GM19372 (cell line): ENCODE results near the gene PDE5A.

Source experiments
- ATAC-seq: cut with Tn5 transposase; IDR thresholded peaks from one replicate; pipeline ENCODE4 v1.9.1; 2021; ENCODE audit warnings: mild to moderate bottlenecking, low read depth, moderate library complexity; ENCODE audit not compliant: unreplicated experiment

The PDE5A gene

DNA sequence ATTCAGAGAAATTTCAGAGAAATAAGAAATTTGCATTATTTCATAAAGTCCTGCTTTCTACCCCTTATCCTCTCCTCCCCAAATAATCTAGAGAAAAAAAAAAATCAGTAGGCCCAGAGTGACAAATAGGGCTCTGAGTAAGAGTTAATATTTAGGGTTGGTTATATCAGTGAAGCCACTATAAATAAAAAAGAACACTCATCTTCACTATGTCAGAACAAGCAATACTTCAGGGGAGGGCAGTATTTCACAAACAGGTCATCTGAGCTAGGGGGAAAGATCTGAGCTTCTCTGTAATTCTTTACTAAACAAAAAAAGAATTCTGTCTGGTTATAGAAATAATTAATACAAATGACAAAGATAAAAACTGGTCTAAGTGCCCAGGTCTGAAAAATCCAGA is 39.4 kb downstream of the PDE5A start:
- no peak for ATAC-seq

DNA sequence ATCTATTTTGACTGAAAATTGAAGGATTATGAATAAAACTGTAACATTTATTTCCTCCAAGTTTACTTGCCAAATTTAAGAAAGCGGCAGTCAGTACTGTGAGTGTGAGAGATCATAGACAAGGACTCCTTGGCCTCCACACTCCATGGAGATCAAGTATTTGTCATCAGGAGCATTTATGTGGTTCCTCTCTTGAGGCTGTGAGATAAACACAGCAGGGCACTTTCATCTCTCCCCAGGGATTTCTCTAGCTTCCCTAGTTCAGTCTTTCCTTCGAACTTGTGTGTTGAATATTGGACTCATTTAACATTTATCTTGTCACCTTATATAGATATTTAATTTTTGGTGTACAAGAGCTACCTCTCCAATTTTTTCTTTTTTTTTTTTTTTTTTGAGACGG is 40.8 kb downstream of the PDE5A start:
- no peak for ATAC-seq

GRCh38 chr4:119585771-119586170 is 42.8 kb downstream of the PDE5A start:
- no peak for ATAC-seq

DNA sequence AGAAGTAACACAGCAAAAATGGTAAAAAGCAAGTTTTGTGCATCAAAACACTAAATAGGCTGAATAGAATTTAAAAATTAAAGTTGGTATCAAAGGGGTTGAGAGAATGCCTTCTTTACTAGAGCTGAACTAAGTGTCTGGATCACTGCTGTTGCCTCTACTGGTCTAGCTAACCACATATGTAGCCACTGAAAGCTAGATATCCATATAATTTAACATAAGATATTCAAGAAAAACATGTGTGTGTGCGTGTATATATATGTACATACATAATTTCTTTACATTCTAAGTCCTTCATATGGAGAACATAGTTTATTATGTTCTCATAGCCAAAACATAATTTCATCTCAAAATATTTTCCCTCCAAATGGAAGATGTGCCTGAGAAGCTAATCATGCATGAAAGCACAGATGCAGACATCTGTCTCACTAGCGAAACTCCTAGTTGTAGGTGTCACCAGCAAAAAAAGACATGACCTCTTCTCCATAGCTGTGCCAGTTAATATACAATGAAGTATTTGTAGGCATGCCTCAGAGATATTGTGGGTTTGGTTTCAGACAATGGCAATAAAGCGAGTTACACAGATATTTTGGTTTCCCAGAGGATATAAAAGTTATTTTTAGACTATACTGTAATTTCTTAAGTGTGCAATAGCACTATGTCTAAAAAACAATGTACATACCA is 47.3 kb downstream of the PDE5A start:
- no peak for ATAC-seq

DNA sequence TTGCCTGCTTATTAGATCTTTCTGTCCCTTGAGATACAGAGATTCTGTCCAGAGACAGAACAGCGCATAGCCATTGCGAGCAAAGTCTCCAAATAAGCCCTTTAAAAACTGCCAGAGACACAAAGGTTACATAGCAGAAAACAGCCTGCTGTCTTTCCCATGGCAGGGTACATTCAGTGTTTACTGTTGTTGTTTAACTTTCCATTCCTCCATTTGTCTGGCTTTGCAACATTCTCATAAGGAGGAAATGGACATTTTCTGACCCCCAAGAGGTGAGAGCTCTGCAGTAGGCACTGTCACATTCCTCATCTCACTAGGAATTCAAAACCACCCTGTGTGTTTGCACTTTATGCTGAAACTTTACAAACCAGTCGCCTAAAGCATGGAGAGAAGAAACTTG is 48.3 kb downstream of the PDE5A start:
- ATAC-seq, result no peak

DNA sequence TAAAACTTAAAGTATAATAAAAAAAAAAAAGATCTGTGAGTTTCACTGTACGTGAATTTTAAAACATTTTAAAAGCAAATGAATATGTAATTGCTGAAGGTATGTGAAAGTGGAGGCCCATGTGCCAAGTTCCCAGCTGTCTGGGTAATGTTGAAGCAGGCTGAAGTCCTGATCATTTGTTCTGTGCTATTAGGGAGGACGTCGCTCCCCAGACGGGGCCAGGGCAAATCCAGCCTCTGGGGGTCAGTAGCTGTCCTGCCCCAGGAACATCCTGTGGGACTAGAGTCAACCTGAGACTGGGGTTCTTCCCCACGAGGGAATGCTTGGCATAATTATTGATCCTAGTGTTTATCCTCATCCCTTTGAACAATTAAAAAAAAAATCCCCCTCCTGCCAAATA is 48.8 kb downstream of the PDE5A start:
- no peak for ATAC-seq

- no peak for ATAC-seq
Observed at GRCh38 chr4:119570401-119570800, 58.2 kb downstream of the PDE5A start.

DNA sequence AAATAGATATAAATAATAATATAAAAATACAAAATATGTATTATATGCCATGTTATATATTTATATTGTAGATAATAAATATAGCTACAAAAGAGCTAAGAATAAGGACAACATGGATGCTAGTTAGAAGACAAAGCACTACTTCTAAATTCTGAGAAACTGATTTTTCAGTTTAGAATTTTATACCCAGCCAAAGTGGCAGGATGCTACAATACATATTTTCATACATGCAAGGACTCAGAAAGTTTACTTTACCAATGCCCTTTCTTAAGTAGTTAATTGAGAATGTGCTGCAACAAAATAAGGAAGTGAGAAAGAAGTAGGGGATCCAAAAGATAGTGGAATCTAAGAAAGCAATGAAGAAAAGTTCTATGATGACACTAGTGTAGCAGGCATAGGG is 64.5 kb downstream of the PDE5A start:
- ATAC-seq, result no peak

- ATAC-seq, result no peak
Observed at GRCh38 chr4:119559044-119559647, 69.5 kb downstream of the PDE5A start.

DNA sequence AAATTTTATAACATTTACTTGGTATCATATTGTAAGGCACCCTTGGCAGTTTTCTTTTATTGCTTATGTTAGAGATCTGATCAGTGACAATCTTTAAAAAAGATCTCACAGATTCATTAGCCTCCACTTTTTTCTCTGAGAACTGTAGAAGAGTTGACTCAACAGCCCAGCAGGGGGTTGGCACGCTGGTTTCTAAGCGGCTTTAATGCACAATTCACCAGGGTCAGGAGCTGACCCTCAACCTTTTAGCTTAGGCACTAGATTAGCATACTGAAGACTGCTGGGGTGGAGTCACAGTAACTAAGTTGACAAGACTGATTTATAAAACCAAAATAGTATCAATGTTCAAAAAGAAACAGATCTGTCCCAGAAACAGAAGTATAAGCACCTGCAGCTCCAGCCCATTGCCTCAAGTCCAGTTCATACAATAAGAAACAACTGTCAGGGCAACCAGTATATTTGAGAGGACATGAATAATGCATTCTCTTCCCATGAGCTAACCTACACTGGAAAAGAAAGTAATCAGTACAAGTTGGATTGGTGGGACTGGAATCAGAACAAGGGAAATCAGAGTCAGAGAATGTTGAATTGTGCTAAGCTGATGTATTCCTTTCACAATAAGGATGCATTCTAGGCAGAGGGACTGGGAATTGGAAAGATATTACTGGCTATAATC is 77.6 kb downstream of the PDE5A start:
- no peak for ATAC-seq

- ATAC-seq, result no peak
Observed at GRCh38 chr4:119549639-119550038, 79.0 kb downstream of the PDE5A start.

DNA sequence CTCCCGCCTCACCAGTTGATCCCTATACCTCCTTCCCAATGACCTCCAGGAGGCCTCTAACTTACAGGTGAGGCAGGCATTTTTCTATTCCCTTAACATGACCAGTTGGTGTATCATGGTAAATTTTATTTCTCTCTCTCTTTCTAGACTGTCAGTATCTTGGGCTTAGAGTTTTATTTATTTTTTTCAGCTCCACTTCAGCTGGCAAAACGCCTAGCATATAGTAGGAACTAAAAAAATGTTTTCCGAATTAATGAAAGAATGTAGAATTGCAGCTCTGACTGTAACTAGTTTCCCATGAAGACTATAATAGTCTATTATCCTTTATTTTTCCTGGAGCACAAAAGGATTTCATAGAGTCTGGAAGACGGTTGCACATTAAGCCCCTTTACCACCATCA is 84.8 kb downstream of the PDE5A start:
- ATAC-seq, result no peak

DNA sequence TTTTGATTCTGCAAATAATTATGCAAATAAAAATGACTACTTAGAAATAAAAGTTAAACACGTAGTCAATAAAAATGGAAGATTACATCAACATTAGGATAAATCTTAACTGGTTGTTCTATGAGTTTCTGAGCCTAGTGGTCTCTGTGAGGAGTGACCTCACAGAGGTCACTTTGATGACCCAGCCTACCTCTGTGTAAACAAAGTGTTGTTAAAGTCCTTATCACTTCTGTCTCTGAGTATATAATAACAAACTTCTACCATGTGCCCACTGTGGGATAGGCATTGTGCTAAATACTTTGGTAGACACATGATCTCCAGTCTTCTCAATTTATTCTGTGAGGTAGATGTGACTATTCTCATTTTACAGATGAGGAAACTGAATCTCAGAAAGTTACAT is 85.4 kb downstream of the PDE5A start:
- ATAC-seq, result no peak

GRCh38 chr4:119540249-119540648 is 88.4 kb downstream of the PDE5A start:
- ATAC-seq, result no peak

GRCh38 chr4:119537586-119537985 is 91.0 kb downstream of the PDE5A start:
- no peak for ATAC-seq

- ATAC-seq, result no peak
Observed at GRCh38 chr4:119536572-119537528, 91.8 kb downstream of the PDE5A start.

- no peak for ATAC-seq
Observed at GRCh38 chr4:119532319-119532718, 96.3 kb downstream of the PDE5A start.

- no peak for ATAC-seq
Observed at GRCh38 chr4:119529788-119530187, 98.8 kb downstream of the PDE5A start.

- no peak for ATAC-seq
Observed at GRCh38 chr4:119526786-119527550, 101.6 kb downstream of the PDE5A start.
